NCI-H526 (cell line): ENCODE data around the gene DLG2.

Source experiments
- DNase-seq, 2 experiments: peaks; one replicate each; lab custom pipeline; 2025; lab: John Stamatoyannopoulos, UW

Gene DLG2

GRCh38 chr11:84775503-84775902 lies 851.6 kb downstream of the DLG2 start:
- no peak for DNase-seq

DNA sequence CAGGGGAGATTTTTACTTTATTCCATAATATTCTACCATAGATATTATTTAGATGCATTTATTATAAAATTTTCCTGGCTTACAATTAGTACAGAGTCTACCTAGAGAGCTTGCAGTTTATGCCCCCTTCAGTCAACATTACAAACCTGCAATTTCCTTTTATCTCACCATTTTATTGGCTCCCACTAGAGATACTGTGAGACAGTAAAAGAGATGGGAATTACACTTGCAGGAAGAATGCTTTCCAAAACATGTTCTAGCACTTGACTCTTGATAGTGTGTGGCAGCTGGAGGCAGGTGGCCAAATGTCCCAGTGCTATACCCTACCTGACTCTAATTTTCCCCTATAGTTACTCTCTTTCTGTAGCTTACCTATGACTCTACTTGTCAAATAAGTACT lies 863.2 kb downstream of the DLG2 start:
- no peak for DNase-seq

DNA sequence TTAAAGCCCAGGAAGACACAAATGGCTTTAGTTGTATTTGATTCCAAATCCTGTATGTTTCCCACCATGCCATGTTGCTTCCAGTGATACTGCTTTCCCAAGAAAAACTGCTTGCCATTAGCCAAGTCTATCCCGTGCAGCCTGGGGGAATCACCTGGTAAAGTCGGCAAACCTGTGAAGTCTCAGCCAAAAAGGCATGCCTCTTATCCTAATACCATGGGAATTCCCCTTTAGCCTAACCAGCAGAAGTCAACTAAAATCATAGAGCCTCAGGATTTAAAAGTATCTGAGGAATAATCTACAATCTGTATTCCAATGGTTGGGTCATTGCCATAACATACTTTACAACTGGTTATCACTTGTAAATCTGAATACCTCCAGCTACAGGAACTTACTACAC lies 869.4 kb downstream of the DLG2 start:
- DNase-seq: no peak

DNA sequence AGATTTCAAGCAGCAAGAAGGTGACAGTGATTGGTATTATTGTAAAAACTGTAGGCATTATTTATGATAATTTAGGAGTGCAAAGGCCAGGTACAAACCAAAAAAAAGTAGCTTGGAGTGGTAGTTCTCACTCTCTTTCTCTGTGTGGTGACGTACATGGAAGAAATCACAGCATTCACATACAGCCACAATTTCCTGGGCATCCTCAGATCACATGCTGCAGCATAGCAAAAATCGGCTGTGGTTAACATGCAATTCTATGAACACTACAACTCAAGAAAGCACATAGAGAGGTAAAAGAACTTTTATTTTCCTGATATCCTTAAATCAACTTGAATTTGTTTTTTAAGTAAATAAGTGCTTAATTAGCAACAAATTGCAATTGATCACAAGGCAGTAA lies 875.8 kb downstream of the DLG2 start:
- DNase-seq: no peak

DNA sequence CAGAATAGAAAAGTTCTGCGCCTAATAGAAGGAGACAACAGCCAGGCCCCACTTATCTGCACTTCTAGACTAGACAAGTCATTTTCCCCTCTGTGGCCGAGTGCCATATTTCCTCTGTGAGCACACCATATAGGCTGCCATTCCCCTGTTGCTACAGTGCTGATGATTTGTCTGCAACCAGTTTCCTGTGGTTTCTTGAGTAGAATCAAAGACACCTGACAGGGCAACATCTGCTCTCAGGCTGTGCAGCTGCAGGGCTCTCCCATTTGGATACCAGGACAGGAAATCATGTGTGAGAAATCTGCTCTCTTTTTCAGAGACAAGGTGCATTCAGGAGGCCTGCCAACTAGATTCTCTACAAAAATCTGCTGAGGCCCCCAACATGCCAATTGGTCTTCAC lies 879.3 kb downstream of the DLG2 start:
- no peak for DNase-seq

DNA sequence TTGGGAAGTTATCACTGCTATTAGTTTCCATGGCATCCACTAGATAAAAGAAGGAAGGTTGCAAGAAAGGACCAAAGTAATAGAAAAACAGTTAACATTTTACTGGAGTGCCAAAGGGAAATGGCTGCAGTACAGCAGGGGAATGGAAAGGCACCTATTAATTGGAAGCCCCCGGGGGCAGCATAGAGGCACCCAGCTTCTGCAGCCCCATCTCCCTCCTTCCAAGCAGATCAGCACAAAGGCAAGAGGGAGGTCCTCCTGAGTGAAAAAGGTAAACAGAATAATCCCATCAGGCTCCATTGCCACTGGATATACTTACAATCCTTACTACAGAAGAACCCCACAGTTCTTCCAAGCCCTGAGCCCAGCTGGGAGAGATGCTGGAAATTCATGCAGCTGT lies 887.1 kb downstream of the DLG2 start:
- DNase-seq: no peak

- no peak for DNase-seq
Measured at GRCh38 chr11:84724256-84724655, 902.9 kb downstream of the DLG2 start.

DNA sequence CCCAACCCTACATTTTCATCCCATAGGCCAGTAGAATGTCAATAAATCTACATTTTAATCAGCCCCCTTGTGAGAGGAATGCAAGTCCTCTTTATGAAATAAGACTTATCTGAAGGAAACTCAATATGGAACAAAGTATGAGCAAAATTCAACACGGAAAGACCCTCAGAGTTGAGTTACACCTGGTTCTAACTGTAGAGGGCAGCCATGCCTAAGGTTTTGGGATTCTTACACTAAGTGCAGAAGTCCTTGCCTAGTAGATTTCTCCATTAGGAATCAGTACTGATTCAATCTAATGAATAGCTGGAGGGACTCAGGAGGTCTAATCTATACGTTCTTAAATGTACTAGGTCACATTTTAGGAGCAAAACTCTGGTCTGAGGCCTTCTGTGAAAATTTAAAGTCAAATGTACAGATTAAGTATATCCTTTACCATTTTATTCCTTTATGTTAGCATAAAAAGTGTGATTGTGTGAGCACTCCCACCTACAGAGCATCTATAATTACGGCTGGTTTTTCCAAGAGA lies 904.5 kb downstream of the DLG2 start:
- DNase-seq: peak in 1 of 2 experiments; percentile 69

DNA sequence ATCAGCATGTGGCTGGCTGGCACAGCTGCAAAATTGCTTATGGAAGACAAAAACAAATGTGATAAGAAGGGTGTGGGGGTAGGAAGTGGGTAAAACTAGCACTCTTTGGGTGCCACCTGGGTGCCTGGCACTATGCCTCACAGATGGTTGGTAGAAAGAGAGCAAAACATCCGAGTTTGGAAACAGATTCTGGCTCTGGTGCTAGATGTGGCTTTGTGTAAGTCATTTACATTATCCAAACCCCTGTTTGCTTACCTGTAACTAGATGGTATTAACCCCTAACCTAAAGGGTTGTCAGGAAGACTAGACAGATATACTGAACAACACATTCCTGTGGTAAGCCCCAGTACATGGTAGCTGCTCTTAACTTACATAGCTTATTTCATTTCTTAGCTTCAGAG lies 905.6 kb downstream of the DLG2 start:
- DNase-seq: no peak

GRCh38 chr11:84720706-84721402 lies 906.3 kb downstream of the DLG2 start:
- DNase-seq: peak in 1 of 2 experiments; percentile 43

DNA sequence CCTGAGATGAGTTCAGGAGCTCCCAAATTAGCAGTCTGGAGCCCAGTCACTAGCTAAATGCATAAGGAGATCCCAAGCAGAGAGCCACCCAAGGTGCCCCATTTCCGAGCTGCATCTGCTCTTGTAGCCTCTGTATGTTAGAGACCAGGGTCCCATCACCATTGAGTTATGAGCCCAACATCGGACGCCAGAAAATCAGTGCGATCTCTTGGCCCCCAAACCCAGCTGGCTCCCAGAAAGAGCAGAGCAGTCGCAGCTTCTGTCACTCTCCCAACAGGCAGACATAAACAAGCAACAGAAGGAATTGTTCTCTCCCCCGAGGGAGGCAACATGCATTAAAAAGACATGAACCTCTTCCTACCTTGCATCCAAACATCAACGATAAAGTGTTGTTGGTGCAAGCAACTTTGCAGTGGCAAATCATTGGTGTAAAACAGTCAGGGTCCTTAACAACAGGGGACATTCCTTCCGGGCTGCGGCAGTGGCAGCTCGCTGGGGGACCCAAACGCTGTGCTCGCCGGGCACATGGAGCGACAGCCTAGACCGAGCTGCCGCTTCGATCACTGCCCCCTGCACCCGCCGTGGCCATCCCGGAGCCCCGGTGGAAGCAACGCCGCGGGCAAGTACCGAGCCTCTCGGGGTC lies 907.1 kb downstream of the DLG2 start:
- peak in 1 of 2 experiments; percentile 47 for DNase-seq

DNA sequence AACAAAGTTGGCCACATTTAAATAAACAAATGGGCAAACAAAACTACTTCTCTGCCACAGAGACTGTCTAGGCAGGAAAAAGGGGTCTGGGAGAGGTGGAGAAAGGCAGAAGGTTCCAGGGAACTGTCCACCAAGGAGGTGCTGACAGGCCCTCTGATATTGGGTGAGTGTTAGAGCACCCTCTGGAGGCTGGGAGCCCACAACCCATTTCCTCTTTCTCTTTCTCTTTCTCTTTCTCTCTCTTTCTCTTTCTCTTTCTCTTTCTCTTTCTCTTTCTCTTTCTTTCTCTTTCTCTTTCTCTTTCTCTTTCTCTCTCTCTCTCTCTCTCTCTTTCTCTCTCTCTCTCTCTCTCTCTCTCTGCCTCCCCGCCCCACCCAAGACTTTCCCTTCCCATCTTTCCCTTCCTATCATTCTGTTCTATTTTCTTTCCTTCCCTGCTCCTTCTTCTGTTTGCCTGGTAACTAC lies 912.8 kb downstream of the DLG2 start:
- peak; percentile 53 to 75 for DNase-seq

GRCh38 chr11:84691830-84692229 lies 935.3 kb downstream of the DLG2 start:
- no peak for DNase-seq

DNA sequence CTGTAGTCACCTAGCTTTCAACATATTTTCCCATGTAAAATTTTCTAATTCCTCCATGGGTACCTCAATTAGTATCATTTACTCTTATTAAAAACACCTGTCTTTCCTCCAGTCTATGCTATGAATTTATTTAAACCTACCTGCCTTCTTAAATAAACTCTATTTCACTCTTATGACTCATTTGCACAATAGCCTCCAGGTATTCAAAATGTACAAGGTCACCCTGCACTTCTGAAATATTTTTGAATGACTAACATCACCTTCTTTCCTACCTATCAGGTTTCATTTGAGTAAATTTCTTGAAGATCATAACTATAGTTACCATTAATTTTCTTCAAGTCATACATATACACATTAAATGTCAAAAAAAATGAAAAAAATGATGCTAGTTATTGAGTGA lies 939.7 kb downstream of the DLG2 start:
- peak; percentile 22 to 34 for DNase-seq

DNA sequence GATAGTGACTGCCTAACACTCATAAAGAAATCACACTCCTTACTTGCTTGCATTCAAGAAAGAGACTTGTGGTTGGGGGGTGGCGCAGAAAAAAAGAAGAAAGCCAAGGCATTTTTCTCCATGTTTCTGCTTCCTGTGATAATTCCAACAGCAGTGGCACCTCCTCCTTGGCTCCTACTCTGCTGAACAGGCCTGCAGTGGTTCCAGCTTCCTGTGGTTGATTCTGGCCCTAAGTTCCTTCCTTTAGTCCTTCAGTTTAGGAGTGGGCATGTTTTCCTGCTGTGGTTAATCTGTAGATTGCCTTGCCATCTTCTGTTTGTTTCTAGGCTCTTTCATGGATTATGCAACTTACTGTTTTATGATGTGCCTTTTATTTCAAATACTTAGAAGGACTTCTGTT lies 940.4 kb downstream of the DLG2 start:
- no peak for DNase-seq

DNA sequence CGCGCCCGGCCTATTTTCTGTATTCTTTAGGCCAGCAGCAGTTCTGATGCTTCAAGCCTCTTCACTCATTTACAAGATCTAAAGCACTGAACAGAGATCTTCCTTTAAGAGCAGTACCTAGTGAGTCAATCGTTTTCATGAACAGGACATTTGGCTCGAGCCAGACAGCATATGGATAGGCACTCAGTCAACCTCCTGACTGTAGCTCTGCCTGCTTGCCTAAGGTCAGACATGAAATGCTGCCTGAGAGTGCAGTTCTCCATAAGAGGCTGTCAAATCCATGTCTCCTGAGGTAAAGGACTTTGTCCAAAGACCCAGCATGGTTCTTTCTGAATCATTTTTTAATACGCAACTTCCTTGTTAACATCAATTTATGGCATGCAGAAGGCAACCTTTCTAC lies 941.2 kb downstream of the DLG2 start:
- no peak for DNase-seq

- DNase-seq: no peak
Measured at GRCh38 chr11:84685149-84685548, 942.0 kb downstream of the DLG2 start.

- no peak for DNase-seq
Measured at GRCh38 chr11:84681456-84681855, 945.7 kb downstream of the DLG2 start.

GRCh38 chr11:84675396-84676025 lies 951.6 kb downstream of the DLG2 start:
- no peak for DNase-seq

GRCh38 chr11:84673753-84674152 lies 953.4 kb downstream of the DLG2 start:
- DNase-seq: no peak

DNA sequence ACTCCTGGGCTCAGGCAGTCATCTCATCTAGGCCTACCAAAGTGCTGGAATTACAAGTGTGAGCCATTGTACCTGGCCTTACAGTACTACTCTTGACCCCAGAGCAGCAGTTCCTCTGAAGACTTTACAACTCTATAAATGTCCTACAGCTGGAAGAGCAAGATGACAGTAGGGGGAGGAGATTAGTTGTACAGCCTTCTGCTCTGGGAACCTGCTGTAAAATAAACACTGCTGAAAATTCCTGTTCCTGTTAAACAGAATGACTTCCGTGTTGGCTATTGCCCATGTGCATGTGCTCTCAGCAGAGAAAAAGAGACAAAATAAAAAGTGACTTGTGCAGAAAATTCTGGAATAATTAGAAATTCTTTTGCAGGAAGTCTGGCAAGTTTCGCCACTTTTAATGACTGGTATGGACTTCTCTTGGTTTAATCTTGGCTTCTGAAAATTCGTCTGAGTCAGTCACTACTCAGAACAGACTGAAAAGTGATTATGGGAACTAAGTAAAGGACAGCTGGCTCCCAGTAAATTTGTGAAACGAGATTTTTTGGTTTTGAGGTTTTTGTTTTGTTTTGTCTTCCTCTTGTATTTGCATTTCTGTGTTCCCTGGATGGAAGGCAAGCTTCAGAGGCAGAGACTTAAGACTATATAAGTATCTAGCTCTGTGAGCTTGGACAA lies 955.7 kb downstream of the DLG2 start:
- DNase-seq: no peak

GRCh38 chr11:84663731-84664130 lies 963.4 kb downstream of the DLG2 start:
- no peak for DNase-seq
